Right atrium auricular region (tissue), 2 donors: ENCODE data around the gene DLGAP3. TPM values are rescaled to one million over a fixed set of nuclear protein-coding genes. Genes with fewer than 3 reads are reported as not detected.

ENCODE experiments used
- DNase-seq: peaks from one replicate; pipeline ENCODE4 v3.0.0-alpha.2; 2019; ENCODE audit warnings: low spot score
- H3K27ac ChIP-seq, 2 donors: fragments of 200-600 bp; sonication (generic); 1 replicate in 1 of 2; 2 replicates in 1 of 2; pipeline ENCODE4 v1.5.1; 2016 to 2019
- H3K27me3 ChIP-seq, 2 donors: fragments of 200-600 bp; sonication (generic); one replicate each; pipeline versions ENCODE4 v1.5.1 to v1.6.0; 2017 to 2019
- H3K36me3 ChIP-seq: fragments of 200-600 bp; sonication (generic); one replicate; pipeline ENCODE4 v1.5.1; 2016
- H3K4me1 ChIP-seq, 2 donors: fragments of 200-600 bp; sonication (generic); one replicate each; pipeline versions ENCODE4 v1.5.1 to v1.6.0; 2017 to 2019
- H3K4me3 ChIP-seq, 2 donors: fragments of 200-600 bp; sonication (generic); 1 replicate in 1 of 2; 2 replicates in 1 of 2; pipeline ENCODE4 v1.5.1; 2017 to 2019; ENCODE audit warnings: mild to moderate bottlenecking in 1 of 2, moderate library complexity in 1 of 2
- H3K9me3 ChIP-seq, 2 donors: fragments of 200-600 bp; sonication (generic); one replicate each; pipeline ENCODE4 v1.5.1; 2019
- total RNA-seq, 2 donors: library from RNA; depleted of rRNA; stranded (reverse); fragments of >200 nt; gene quantifications; one replicate each; pipeline ENCODE4 v1.1.0, GENCODE V29; 2016
- TF ChIP-seq, protein P1 (sequence below), 2 donors: fragments of 200-600 bp; sonication (generic); IDR thresholded peaks; one replicate each; pipeline ENCODE4 v1.5.1; 2019; ENCODE audit warnings: antibody characterized with exemption in 2 of 2

Gene DLGAP3
- total RNA-seq, 2 donors from 2014 or later = 0.43 TPM; not detected in 1

DNA sequence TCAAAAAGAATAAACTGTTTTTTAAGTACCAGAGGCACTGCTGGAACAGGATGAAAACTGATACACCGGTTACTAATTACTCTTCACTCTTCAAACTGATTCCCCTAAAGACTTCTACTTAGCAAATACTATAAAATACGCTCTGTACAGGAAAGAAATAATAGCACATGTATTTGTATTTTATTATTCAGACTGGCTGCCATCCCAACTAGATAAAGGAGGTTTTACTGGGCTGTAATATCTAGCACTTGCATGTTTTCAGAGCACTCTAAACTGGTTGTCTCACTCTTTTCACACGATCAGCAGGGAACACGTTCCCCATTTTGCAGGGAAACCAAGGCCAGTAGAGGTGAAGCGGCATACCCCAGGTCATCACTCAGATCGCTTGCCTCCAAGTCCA, 79.1 kb downstream of the DLGAP3 start:
- Histone ChIP-seq H3K27ac (peak overlapping the region in 1 of 2 donors; percentile 43), H3K4me3 (no peak overlapping the region), H3K36me3 (peaks cover 19% of the 10 kb centered on the region), H3K27me3 (no peaks in the 10 kb centered on the region), H3K4me1 (peaks cover 0 to 66% of the 10 kb centered on the region in 2 donors), H3K9me3 (no peaks in the 10 kb centered on the region)
- TF ChIP-seq, protein P1, sequence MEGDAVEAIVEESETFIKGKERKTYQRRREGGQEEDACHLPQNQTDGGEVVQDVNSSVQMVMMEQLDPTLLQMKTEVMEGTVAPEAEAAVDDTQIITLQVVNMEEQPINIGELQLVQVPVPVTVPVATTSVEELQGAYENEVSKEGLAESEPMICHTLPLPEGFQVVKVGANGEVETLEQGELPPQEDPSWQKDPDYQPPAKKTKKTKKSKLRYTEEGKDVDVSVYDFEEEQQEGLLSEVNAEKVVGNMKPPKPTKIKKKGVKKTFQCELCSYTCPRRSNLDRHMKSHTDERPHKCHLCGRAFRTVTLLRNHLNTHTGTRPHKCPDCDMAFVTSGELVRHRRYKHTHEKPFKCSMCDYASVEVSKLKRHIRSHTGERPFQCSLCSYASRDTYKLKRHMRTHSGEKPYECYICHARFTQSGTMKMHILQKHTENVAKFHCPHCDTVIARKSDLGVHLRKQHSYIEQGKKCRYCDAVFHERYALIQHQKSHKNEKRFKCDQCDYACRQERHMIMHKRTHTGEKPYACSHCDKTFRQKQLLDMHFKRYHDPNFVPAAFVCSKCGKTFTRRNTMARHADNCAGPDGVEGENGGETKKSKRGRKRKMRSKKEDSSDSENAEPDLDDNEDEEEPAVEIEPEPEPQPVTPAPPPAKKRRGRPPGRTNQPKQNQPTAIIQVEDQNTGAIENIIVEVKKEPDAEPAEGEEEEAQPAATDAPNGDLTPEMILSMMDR (IDR thresholded peaks at IDR 0.05) = no peak
- no peak for DNase-seq

DNA sequence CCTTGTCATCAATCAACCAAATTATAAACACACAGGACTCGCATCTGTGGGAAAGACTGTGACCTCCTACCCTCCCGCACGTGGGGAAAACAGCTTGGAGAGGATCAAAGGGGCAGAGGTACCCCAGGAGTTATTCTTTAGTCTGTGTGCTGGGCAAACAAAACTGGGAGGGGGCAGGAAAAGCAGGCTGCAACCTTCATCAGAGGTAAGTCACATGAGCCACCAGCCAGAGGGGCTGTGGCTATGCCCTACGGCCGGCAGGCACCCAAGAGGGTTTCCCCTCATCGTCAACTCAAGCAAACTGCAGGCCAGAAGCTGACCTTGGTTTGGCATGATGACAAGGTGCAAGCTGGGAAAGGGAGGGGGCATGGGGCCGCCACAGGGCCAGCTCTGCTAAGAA, 82.4 kb downstream of the DLGAP3 start:
- DNase-seq = no peak
- peaks cover 0 to 86% of the 10 kb centered on the region in 2 donors for H3K4me1 ChIP-seq
- peak overlapping the region in 1 of 2 donors; percentile 2 for H3K27ac ChIP-seq

DNA sequence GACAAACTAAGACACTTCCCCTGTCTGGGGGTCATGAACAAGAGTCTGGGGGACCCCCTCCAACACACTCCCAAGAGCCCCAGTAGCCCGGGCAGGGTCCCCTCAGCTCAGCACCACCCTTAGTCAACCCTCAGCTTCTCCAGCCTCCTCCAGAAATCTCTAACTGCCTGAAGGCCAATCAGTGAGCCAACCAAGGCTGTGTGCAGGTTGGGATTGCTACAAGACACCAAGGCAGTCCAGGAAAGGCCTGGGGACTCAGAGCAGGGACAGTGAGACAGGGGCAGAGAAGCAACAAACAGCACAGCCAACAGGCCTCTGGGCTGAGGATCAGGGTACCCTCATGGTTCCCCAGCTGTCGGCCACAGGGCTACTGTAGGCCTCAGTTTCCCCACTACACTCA, 83.2 kb downstream of the DLGAP3 start:
- TF ChIP-seq, protein P1 (IDR thresholded peaks at IDR 0.05) = no peak
- no peaks in the 10 kb centered on the region for H3K9me3 ChIP-seq
- H3K27me3 ChIP-seq = no peaks in the 10 kb centered on the region
- H3K36me3 ChIP-seq = no peaks in the 10 kb centered on the region
- H3K4me1 ChIP-seq = peaks cover 0 to 78% of the 10 kb centered on the region in 2 donors
- H3K4me3 ChIP-seq = no peak overlapping the region
- peak overlapping the region; percentile 2 to 37 for H3K27ac ChIP-seq
- DNase-seq = no peak

More for the DNA sequence above, 82.4 kb downstream of the DLGAP3 start:
- H3K4me3 ChIP-seq = no peak overlapping the region
- TF ChIP-seq, protein P1 (IDR thresholded peaks at IDR 0.05) = no peak
- no peaks in the 10 kb centered on the region for H3K9me3 ChIP-seq
- H3K27me3 ChIP-seq = no peaks in the 10 kb centered on the region
- no peaks in the 10 kb centered on the region for H3K36me3 ChIP-seq

DNA sequence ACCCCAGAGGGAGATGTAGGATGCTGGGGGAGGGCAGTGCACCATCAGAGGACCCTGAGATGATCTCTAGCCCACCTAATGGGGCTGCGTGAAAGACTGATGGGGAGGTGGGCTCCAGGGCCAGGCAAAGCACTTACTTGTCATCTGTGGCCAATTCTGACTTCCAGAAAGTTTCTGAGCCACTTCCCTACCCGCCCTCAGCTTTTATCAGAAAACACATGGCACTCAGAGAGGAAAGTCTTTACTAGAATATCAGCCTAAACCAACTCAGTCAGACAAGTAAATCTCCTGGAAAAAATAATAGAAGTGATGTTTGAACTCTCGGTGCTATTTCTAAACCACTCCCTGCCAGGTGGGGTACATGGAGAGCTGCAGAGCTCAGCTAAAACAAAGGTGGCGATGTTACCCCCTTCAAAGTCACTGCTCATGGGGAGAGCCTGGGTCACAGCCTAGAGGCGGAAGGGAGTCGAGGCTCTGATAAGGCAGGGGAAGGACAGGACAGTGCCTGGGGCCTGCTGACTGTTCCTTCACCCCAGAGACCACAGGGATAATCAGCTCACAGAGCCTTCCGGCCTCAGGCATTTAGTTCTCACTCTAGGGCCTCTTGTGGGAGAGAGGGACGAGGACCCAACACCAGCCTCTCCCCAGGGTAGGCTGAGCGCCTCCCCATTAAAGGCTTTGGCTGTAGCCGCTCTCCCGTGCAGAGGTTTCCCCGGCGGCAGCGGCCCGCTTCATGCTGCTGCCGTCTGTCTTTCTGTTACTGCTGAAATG, 84.1 kb downstream of the DLGAP3 start:
- no peak for DNase-seq
- peaks cover 0 to 72% of the 10 kb centered on the region in 2 donors for H3K4me1 ChIP-seq

DNA sequence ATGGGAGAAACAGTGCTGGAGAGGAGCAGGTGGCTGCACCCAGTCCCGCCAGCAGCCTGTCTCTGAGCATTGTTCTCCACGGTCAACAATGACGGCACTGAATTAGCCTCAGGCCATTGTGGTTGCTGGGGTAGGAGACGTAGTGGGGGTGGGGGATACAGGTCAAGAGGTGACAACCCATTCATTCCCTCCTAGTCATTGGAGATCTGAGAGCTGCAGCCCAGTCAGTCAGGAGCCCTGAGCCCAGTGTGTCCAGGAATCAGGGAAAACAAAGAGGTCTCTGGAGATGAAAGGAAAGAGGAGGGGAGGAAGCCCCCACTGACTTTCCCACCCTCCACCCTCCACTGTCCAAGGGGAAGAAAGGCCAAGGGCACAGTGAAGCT, 85.2 kb downstream of the DLGAP3 start:
- no peaks in the 10 kb centered on the region for H3K36me3 ChIP-seq
- peaks cover 0 to 71% of the 10 kb centered on the region in 2 donors for H3K4me1 ChIP-seq
- H3K4me3 ChIP-seq = no peak overlapping the region
- TF ChIP-seq, protein P1 (IDR thresholded peaks at IDR 0.05) = no peak
- no peaks in the 10 kb centered on the region for H3K9me3 ChIP-seq
- H3K27ac ChIP-seq = peak overlapping the region; percentile 37 to 54
- H3K27me3 ChIP-seq = no peaks in the 10 kb centered on the region
- no peak for DNase-seq

More for the DNA sequence above, 84.1 kb downstream of the DLGAP3 start:
- H3K4me3 ChIP-seq = no peak overlapping the region
- H3K9me3 ChIP-seq = no peaks in the 10 kb centered on the region
- peak overlapping the region; percentile 32 to 37 for H3K27ac ChIP-seq
- no peaks in the 10 kb centered on the region for H3K27me3 ChIP-seq
- H3K36me3 ChIP-seq = no peaks in the 10 kb centered on the region
- TF ChIP-seq, protein P1 (IDR thresholded peaks at IDR 0.05) = no peak
